GM12891 (cell line): Measurements from ENCODE around the gene ANKRD63.

Experiments
- DNase-seq: peaks from one replicate; pipeline ENCODE4 v3.0.0; 2011; ENCODE audit warnings: low spot score; ENCODE audit not compliant: insufficient read length
- FAIRE-seq: peaks from 2 replicates; lab custom pipeline; 2011; peaks lifted over from hg19 to GRCh38; lab: Jason Lieb, UNC
- PAX5 ChIP-seq: IDR thresholded peaks from 2 replicates; pipeline ENCODE4 v1.6.1; 2011; ENCODE audit warnings: low read length, moderate library complexity, mild to moderate bottlenecking; ENCODE audit not compliant: insufficient read depth, severe bottlenecking
- POLR2A ChIP-seq: IDR thresholded peaks from 2 replicates; pipeline ENCODE4 v1.6.1; 2011; ENCODE audit warnings: low read depth, low read length, control low read depth
- POLR2AphosphoS5 ChIP-seq: IDR thresholded peaks from 2 replicates; pipeline ENCODE4 v1.6.1; 2011; ENCODE audit warnings: low read depth, low read length, control low read depth
- POU2F2 ChIP-seq: IDR thresholded peaks from 2 replicates; pipeline ENCODE4 v1.6.1; 2011; ENCODE audit warnings: low read depth, mild to moderate bottlenecking, control low read depth, low read length, moderate library complexity
- SPI1 ChIP-seq: IDR thresholded peaks from 2 replicates; pipeline ENCODE4 v1.6.1; 2011; ENCODE audit warnings: low read depth, low read length, control low read depth
- TAF1 ChIP-seq: IDR thresholded peaks from 2 replicates; pipeline ENCODE4 v1.6.1; 2011; ENCODE audit warnings: low read depth, low read length, control low read depth

ANKRD63 gene

GRCh38 chr15:40238532-40239403 lies 44.1 kb downstream of the ANKRD63 start, which contains the start of gene PAK6:
PAK6 (plus strand) TSS chr15:40239063; CDS start chr15:40264786, 25,723 bp downstream.
- TF ChIP-seq PAX5 (no peak), POU2F2 (0 out of 2 replicates have a peak, but pooled peaks have one; percentile 33)
- no peak for DNase-seq
- peak; percentile 60 for FAIRE-seq

GRCh38 chr15:40235201-40235885 lies 47.5 kb downstream of the ANKRD63 start:
- TF ChIP-seq POU2F2 (no peak), TAF1 (no peak), POLR2AphosphoS5 (no peak), SPI1 (peak; percentile 79), PAX5 (no peak), POLR2A (no peak)
- no peak for DNase-seq
- FAIRE-seq = no peak

DNA sequence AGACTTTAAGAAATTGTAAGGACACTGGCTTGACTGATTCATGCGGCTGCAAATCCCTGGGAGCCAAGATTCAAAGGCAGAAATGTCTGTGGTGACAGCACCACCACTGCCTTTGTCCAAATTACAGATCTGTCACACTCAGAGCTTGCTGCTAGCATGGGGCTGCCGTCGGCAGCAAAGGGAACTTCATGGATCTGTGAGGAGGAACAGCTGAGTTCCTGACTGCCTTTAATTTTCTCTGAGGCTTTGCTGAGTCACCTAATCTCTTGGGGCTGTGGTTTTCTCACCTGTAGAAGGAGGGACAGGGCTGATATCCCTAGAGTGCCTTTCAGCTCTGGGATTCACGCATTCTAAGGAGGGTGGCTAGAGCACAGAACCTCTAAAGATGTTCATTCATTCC lies 48.1 kb downstream of the ANKRD63 start:
- TF ChIP-seq POLR2A = no peak
- no peak for TF ChIP-seq POLR2AphosphoS5
- TF ChIP-seq PAX5 = no peak
- TF ChIP-seq SPI1 = no peak
- no peak for TF ChIP-seq POU2F2
- no peak for TF ChIP-seq TAF1
- DNase-seq (no peak), FAIRE-seq (peak; percentile 5)

DNA sequence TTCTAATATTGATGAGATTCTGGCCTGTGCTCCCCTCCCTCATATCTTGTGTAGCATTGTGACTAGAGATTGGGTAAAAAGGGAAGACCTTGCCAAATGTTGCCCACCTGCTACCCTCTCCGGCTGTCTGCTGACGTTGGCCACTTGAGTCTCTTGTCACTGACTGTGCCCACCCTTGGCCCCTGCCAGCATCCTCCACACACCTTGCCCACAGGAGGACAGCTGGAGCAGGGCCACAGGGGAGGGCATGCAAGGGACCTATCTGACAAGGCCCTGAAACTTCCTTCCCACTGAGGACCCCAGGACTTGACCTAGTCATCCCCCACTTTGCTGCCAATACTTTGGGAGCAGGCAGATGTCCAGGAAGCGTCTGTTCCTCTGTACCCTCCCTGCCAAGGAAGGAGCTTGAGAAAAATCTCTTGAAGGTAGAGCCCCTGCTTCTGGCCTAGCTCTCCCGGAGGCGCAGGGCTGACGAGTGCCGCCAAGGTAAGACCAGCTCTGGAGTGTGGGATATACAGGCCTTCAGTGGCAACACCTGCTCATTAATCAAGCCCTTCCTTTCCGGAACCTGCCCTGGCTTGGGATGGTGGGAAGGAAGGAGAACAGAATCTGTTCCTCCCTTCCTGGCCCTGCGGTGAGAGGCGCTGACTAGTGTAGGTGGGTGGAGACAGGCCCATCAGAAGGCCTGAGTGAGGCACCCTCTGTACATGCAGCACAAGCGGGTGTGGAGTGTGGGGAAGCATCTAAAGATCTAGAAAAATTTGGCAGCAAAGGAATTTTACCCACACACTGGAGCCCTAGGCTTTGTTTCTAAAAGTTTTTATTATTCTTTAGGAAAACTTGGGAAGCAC lies 48.9 kb downstream of the ANKRD63 start:
- FAIRE-seq (no peak), DNase-seq (no peak)
- TF ChIP-seq TAF1 = no peak
- no peak for TF ChIP-seq POLR2AphosphoS5
- no peak for TF ChIP-seq PAX5
- TF ChIP-seq SPI1 = no peak
- no peak for TF ChIP-seq POU2F2
- no peak for TF ChIP-seq POLR2A

DNA sequence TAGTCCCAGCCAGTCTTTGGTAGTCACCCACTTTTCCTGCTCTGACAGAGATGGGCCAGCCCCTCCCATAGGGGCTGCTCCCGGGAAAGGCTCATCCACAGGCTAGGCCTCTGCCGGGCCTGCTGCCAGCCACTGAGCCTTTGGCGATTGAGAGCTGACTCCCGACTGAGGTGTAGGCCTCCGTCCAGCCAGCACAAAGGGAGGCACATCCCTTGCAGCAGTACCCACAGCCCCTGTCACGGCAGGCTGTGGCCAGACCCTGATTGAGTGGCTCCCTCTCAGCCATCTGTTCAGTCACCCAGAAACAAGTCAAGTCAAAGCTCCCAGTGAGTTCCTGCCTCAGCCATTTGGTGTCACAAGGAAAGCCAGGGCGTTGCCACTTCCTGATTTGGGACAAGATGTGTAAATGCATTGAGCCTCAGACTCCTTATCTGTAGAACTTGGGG lies 50.2 kb downstream of the ANKRD63 start:
- no peak for FAIRE-seq
- DNase-seq = no peak

More for the DNA sequence above, 50.2 kb downstream of the ANKRD63 start:
- no peak for TF ChIP-seq SPI1
- TF ChIP-seq TAF1 = no peak
- no peak for TF ChIP-seq POLR2A
- no peak for TF ChIP-seq PAX5
- TF ChIP-seq POLR2AphosphoS5 = no peak
- no peak for TF ChIP-seq POU2F2
